AG04450 (cell line): ENCODE results near the gene HES1. TPM values are rescaled to one million over a fixed set of nuclear protein-coding genes. Genes with fewer than 3 reads are reported as not detected.

Experiments used
- CTCF ChIA-PET: fragments of 300-600, 350-600 bp; formaldehyde crosslinking; extraction: SDS; loops from one replicate; lab custom pipeline; 2022; ENCODE audit warnings: antibody characterized with exemption, inconsistent platforms; lab: Charles Lee
- POLR2A ChIA-PET: fragments of 350-600 bp; formaldehyde crosslinking; extraction: SDS; loops from one replicate; lab custom pipeline; 2021; ENCODE audit warnings: antibody characterized with exemption, inconsistent platforms; lab: Yijun Ruan, JAX
- DNase-seq: peaks from one replicate; pipeline ENCODE4 v3.0.0-alpha.2; 2011; ENCODE audit warnings: low read depth, low spot score
- H3K27ac ChIP-seq: one replicate; pipeline ENCODE4 v1.5.1; 2012; ENCODE audit warnings: low read depth, low read length, control low read depth
- H3K27me3 ChIP-seq: one replicate; pipeline ENCODE4 v1.6.0; 2012; ENCODE audit warnings: low read length; ENCODE audit not compliant: control insufficient read depth, insufficient read depth
- H3K4me3 ChIP-seq: 2 replicates; pipeline ENCODE4 v1.5.1; 2011; ENCODE audit warnings: mild to moderate bottlenecking, low read depth, low read length, control low read depth
- H3K9me3 ChIP-seq: 2 replicates; pipeline ENCODE4 v1.5.1; 2012; ENCODE audit warnings: low read length; ENCODE audit not compliant: control insufficient read depth, insufficient read depth
- CTCF ChIP-seq: IDR thresholded peaks from 2 replicates; pipeline ENCODE4 v1.5.1; 2011; ENCODE audit warnings: low read depth, low read length, control low read depth, inconsistent platforms
- polyA plus RNA-seq: library from polyadenylated mRNA; depleted of rRNA; stranded (reverse); fragments of >200 nt; gene quantifications from 2 replicates; pipeline ENCODE4 v1.2.3, GENCODE V29; 2011

HES1 gene
- polyA plus RNA-seq, 1 experiment, result 1.3 TPM

DNA sequence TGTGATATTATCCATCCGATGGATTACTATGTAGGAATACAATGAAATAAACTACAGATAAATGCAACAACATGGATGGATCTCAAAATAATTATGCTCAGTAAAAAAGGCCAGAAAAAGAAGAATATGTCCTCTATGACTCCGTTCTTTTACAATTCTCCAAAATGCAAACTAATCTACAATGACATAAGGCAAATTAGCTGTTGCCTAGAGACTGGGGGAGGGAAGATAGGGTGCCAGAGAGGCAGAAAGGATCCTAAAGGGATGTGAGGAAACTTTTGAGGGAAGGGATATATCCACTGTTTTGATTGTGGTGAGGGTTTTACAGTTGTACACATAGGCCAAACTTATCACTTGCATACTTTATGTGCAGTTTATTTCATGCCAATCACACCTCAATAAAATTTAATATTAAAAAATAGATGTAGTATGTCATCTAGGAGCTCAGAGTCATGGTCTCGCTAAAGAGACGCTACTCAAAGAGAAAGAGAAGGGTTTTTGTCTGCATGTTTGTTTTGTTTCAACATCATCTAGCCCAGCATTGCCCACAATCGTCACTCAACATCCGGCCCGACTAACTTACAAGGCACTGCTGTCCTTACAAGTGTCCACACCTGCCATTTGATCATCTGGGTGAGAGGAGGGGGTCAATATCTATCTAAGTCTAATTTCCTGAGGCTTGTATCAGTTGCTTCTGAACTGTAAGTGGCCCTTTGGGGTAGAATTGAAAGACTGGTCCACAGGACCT lies 29.5 kb downstream of the HES1 start:
- H3K4me3 ChIP-seq, result no peak overlapping the region
- peaks cover 68% of the 10 kb centered on the region for H3K27me3 ChIP-seq
- no peak for TF ChIP-seq CTCF
- ChIA-PET POLR2A (no interaction called here), CTCF (interaction anchor here (1.4 to 1.5 kb wide), 2 partner anchors 27 to 150 kb away, joined by 3 to 6 read pairs; no protein-coding TSS in a partner anchor)
- no peak overlapping the region for H3K27ac ChIP-seq
- DNase-seq, result no peak
- no peaks in the 10 kb centered on the region for H3K9me3 ChIP-seq

DNA sequence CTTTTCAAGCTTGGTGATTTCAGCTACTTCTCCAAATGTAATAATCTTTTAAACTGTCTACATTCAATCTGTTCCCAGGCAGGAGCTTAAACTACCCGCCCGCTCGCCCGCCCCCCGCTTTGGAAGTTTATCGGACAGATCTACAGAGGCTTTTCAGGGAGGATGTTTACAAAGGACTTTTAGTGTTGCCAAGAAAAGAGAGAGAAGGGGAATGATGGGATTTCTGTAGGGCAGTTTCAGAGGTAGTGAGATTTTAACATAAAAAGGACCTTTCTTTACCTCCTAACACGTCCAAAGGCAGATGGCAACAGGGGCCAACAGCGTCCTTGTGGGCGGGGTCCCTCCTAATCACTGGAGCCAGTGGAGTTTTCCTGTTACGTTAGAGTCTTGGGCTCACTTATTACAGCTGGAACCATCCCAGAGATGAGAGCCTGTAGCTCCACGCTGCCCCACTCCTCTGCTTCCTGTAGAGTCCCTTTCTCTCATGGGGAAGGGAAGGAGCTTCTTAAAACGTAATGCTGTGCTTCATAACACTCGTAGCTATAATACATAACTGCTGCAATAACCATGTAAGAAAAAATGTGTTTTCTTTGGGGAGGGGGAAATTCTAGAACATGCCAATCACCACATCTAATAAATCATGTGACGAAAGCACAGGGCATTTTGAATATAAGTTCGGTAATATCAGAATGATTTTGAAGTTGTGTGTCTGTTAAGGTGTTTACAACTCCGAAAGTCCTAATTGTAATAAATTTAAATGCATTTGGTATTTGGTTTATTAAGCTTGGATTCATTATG lies 30.9 kb downstream of the HES1 start:
- Histone ChIP-seq H3K27me3 (peaks cover 56% of the 10 kb centered on the region), H3K4me3 (no peak overlapping the region), H3K27ac (no peak overlapping the region), H3K9me3 (no peaks in the 10 kb centered on the region)
- CTCF ChIA-PET, result interaction anchor here (0.7 to 1.5 kb wide), 3 partner anchors 9 to 386 kb away, joined by 3 to 6 read pairs (median 3); no protein-coding TSS in a partner anchor
- POLR2A ChIA-PET, result no interaction called here
- no peak for DNase-seq
- TF ChIP-seq CTCF, result no peak

DNA sequence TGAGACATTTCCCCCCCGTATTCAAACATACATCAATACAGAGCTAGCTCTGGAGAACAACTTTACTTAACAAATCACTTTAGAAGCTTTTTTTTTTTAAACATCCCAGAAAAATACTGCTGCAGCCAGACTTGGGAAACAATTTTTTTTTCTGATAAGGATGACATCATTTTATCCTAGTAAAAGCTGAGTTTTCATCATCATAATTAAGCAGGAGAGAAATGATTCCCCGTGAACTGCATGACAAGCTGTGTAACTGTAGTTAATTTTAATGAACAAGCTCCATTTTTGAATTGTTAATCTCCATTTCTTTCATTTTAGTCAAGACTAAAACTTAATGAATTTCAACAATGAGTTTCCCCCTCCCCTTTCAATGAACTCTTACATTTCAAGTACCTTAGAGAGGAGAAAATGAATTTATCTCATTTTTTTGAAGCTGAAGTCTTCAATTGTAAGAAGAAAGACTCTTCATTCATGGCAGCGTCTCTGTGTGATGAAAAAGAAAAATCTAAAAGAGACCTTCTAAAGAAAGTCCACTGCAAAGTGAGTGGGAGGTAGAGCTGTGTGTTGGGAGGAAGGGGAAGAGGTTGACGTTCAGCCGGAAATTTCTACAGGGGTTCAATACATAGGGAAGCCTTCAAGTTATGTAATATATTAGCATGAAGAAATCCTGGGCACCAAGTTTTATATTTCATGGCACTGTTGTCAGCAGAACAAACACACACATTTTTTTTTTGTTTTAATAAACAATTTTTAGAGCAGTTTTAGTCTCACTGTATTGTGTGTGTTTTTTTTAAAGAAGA lies 31.7 kb downstream of the HES1 start:
- TF ChIP-seq CTCF, result no peak
- ChIA-PET POLR2A (no interaction called here), CTCF (interaction anchor here (0.7 kb wide), 3 partner anchors 10 to 386 kb away, joined by 3 read pairs; no protein-coding TSS in a partner anchor)
- peaks cover 58% of the 10 kb centered on the region for H3K27me3 ChIP-seq
- H3K27ac ChIP-seq, result no peak overlapping the region
- H3K4me3 ChIP-seq, result no peak overlapping the region
- H3K9me3 ChIP-seq, result no peaks in the 10 kb centered on the region
- no peak for DNase-seq

- H3K27me3 ChIP-seq, result peaks cover 50% of the 10 kb centered on the region
- CTCF ChIA-PET, result no interaction called here
These were observed 33.0 kb downstream of the HES1 start for GRCh38 chr3:194168994-194169393.

More at GRCh38 chr3:194168994-194169393, 33.0 kb downstream of the HES1 start:
- no peak for TF ChIP-seq CTCF
- Histone ChIP-seq H3K27ac (no peak overlapping the region), H3K4me3 (no peak overlapping the region), H3K9me3 (no peaks in the 10 kb centered on the region)
- DNase-seq, result no peak
- POLR2A ChIA-PET, result no interaction called here
